Keratinocyte (primary cell): ENCODE measurements around the gene HIP1. TPM values are rescaled to one million over a fixed set of nuclear protein-coding genes. Genes with fewer than 3 reads are reported as not detected.

Experiments
- DNase-seq: peaks from one replicate; pipeline ENCODE4 v3.0.0-alpha.2; 2011; ENCODE audit warnings: low read depth, missing footprints, low spot score
- FAIRE-seq: peaks from 2 replicates; lab custom pipeline; 2011; peaks lifted over from hg19 to GRCh38; lab: Jason Lieb, UNC
- H2AFZ ChIP-seq: 2 replicates; pipeline ENCODE4 v1.6.0; 2012; ENCODE audit warnings: low read length, control low read depth, inconsistent platforms; ENCODE audit not compliant: control insufficient read depth
- H3K27ac ChIP-seq: 2 replicates; pipeline ENCODE4 v1.5.1; 2011; ENCODE audit warnings: low read length; ENCODE audit not compliant: control insufficient read depth, insufficient read depth
- H3K27me3 ChIP-seq: 3 replicates; pipeline ENCODE4 v1.6.0; 2011; ENCODE audit warnings: low read length; ENCODE audit not compliant: control insufficient read depth, insufficient read depth; ENCODE audit errors: extremely low read depth
- H3K36me3 ChIP-seq, 2 experiments: 2 replicates in 1 of 2; 3 replicates in 1 of 2; pipeline ENCODE4 v1.5.1; 2011; ENCODE audit warnings: low read length in 2 of 2, mild to moderate bottlenecking in 1 of 2; ENCODE audit not compliant: control insufficient read depth in 2 of 2, insufficient read depth in 2 of 2; ENCODE audit errors: extremely low read depth in 1 of 2
- H3K4me1 ChIP-seq: 3 replicates; pipeline ENCODE4 v1.5.1; 2011; ENCODE audit warnings: low read length; ENCODE audit not compliant: control insufficient read depth, insufficient read depth; ENCODE audit errors: extremely low read depth
- H3K4me2 ChIP-seq: 3 replicates; pipeline ENCODE4 v1.6.0; 2011; ENCODE audit warnings: low read depth, low read length; ENCODE audit not compliant: control insufficient read depth, insufficient read depth; ENCODE audit errors: extremely low read depth
- H3K4me3 ChIP-seq, 3 experiments: fragments of 200-600 bp in 1 of 3; sonication (generic) in 1 of 3; 2 replicates in 2 of 3; 3 replicates in 1 of 3; pipeline ENCODE4 v1.5.1; 2011 to 2016; ENCODE audit warnings: low read length in 3 of 3, mild to moderate bottlenecking in 3 of 3, control low read depth in 2 of 3, inconsistent platforms in 1 of 3, low read depth in 1 of 3, mixed read lengths in 1 of 3, mixed run types in 1 of 3, moderate library complexity in 1 of 3; ENCODE audit not compliant: control insufficient read depth in 2 of 3, insufficient read depth in 2 of 3; ENCODE audit errors: extremely low read depth in 1 of 3
- H3K79me2 ChIP-seq: 2 replicates; pipeline ENCODE4 v1.6.0; 2012; ENCODE audit warnings: low read length; ENCODE audit not compliant: control insufficient read depth, insufficient read depth
- H3K9ac ChIP-seq: 3 replicates; pipeline ENCODE4 v1.6.0; 2011; ENCODE audit warnings: low read length; ENCODE audit not compliant: control insufficient read depth, insufficient read depth; ENCODE audit errors: extremely low read depth
- H3K9me1 ChIP-seq: 3 replicates; pipeline ENCODE4 v1.6.0; 2011; ENCODE audit warnings: low read length; ENCODE audit not compliant: control insufficient read depth, insufficient read depth; ENCODE audit errors: extremely low read depth
- H3K9me3 ChIP-seq: 2 replicates; pipeline ENCODE4 v1.5.1; 2012; ENCODE audit warnings: low read depth, low read length; ENCODE audit not compliant: control insufficient read depth
- H4K20me1 ChIP-seq: 3 replicates; pipeline ENCODE4 v1.6.0; 2011; ENCODE audit warnings: low read length; ENCODE audit not compliant: control insufficient read depth, insufficient read depth; ENCODE audit errors: extremely low read depth
- CTCF ChIP-seq, 3 experiments: IDR thresholded peaks in 1 of 3; conservative IDR thresholded peaks in 1 of 3; optimal IDR thresholded peaks in 1 of 3; 2 replicates in 2 of 3; 3 replicates in 1 of 3; pipeline versions ENCODE3 to v1.5.1; 2011; ENCODE audit warnings: low read length in 3 of 3, mild to moderate bottlenecking in 3 of 3, moderate library complexity in 2 of 3, control low read depth in 1 of 3, inconsistent platforms in 1 of 3; ENCODE audit not compliant: insufficient read depth in 2 of 3; ENCODE audit errors: extremely low read depth in 1 of 3
- EZH2 ChIP-seq: IDR thresholded peaks from one replicate; pipeline ENCODE4 v1.6.1; 2012; ENCODE audit warnings: inconsistent platforms, mild to moderate bottlenecking, low read length, moderate library complexity
- dilution Hi-C: fragments of 300-500 bp; cut with MboI; formaldehyde crosslinking; loops from one replicate; pipeline ENCODE4 v1.7.0; 2020; ENCODE audit warnings: low sequenced_read_pairs; ENCODE audit not compliant: extremely low pct_ligation_motif_present
- polyA plus RNA-seq, 5 experiments: library from polyadenylated mRNA; depleted of rRNA in 3 of 5; stranded (reverse) in 3 of 5; stranded (forward) in 1 of 5; unstranded in 1 of 5; fragments of >200 nt; gene quantifications; 1 replicate in 1 of 5; 2 replicates in 3 of 5; 3 replicates in 1 of 5; pipeline versions ENCODE4 v1.2.1 to v1.2.3, GENCODE V29; 2011 to 2012; ENCODE audit warnings: missing spikeins in 2 of 5, low read depth in 1 of 5, low replicate concordance in 1 of 5

Gene HIP1
- polyA plus RNA-seq, 1 donor (not counting 4 experiments of a cell fraction or from before 2014, with no cell fraction given) = 5.0 TPM

- no peak overlapping the region for H3K9ac ChIP-seq
- no peak for FAIRE-seq
- no peak for TF ChIP-seq EZH2
- TF ChIP-seq CTCF (optimal IDR thresholded peaks at IDR 0.05 in 1 of 3, IDR thresholded peaks at IDR 0.05 in 1 of 3, conservative IDR thresholded peaks at IDR 0.05 in 1 of 3; ENCODE audit: extremely low read depth in 1 of 3, insufficient read depth in 2 of 3, low read length in 3 of 3) = no peak
Measured at GRCh38 chr7:75655536-75655935, 83.2 kb downstream of the HIP1 start.

GRCh38 chr7:75654855-75655254 lies 83.9 kb downstream of the HIP1 start:
- no peaks in the 10 kb centered on the region for H3K9me1 ChIP-seq
- H3K4me2 ChIP-seq = no peak overlapping the region
- no peaks in the 10 kb centered on the region for H4K20me1 ChIP-seq
- H3K4me1 ChIP-seq = peaks cover under 1% of the 10 kb centered on the region
- no peak overlapping the region for H3K4me3 ChIP-seq
- dilution Hi-C loops = no loop called here
- TF ChIP-seq CTCF (optimal IDR thresholded peaks at IDR 0.05 in 1 of 3, IDR thresholded peaks at IDR 0.05 in 1 of 3, conservative IDR thresholded peaks at IDR 0.05 in 1 of 3; ENCODE audit: extremely low read depth in 1 of 3, insufficient read depth in 2 of 3, low read length in 3 of 3) (no peak), EZH2 (no peak)
- H3K36me3 ChIP-seq = no peaks in the 10 kb centered on the region
- no peak overlapping the region for H3K27ac ChIP-seq
- H3K79me2 ChIP-seq = no peaks in the 10 kb centered on the region
- no peak overlapping the region for H3K9ac ChIP-seq
- no peak overlapping the region for H2AFZ ChIP-seq
- no peaks in the 10 kb centered on the region for H3K27me3 ChIP-seq
- DNase-seq (no peak), FAIRE-seq (no peak)
- H3K9me3 ChIP-seq = no peaks in the 10 kb centered on the region

More at GRCh38 chr7:75655536-75655935, 83.2 kb downstream of the HIP1 start:
- Histone ChIP-seq H3K4me1 (no peaks in the 10 kb centered on the region), H3K4me2 (no peak overlapping the region), H3K9me3 (no peaks in the 10 kb centered on the region), H3K4me3 (no peak overlapping the region), H3K9me1 (no peaks in the 10 kb centered on the region), H2AFZ (no peak overlapping the region), H3K27ac (no peak overlapping the region), H4K20me1 (no peaks in the 10 kb centered on the region), H3K79me2 (no peaks in the 10 kb centered on the region), H3K36me3 (no peaks in the 10 kb centered on the region), H3K27me3 (no peaks in the 10 kb centered on the region)
- no peak for DNase-seq
- dilution Hi-C loops = no loop called here
